Osteocyte (in vitro differentiated cells): ENCODE results near the gene TBC1D22B. TPM values are rescaled to one million over a fixed set of nuclear protein-coding genes. Genes with fewer than 3 reads are reported as not detected.

ENCODE experiments used
- DNase-seq: peaks from one replicate; pipeline ENCODE4 v3.0.0; 2021; ENCODE audit warnings: mixed read lengths; ENCODE audit not compliant: unreplicated experiment; ENCODE audit errors: extremely low spot score
- H3K27ac Mint-ChIP-seq: one replicate; pipeline ENCODE4 v1.8.0; 2021; ENCODE audit warnings: mild to moderate bottlenecking, mixed read lengths; ENCODE audit not compliant: unreplicated experiment
- H3K27me3 Mint-ChIP-seq: one replicate; pipeline ENCODE4 v1.8.0; 2021; ENCODE audit warnings: mixed read lengths; ENCODE audit not compliant: unreplicated experiment
- H3K36me3 Mint-ChIP-seq: one replicate; pipeline ENCODE4 v1.8.0; 2021; ENCODE audit warnings: mixed read lengths; ENCODE audit not compliant: unreplicated experiment
- H3K4me1 Mint-ChIP-seq: one replicate; pipeline ENCODE4 v1.8.0; 2021; ENCODE audit warnings: mixed read lengths; ENCODE audit not compliant: unreplicated experiment
- H3K4me3 Mint-ChIP-seq: one replicate; pipeline ENCODE4 v1.8.0; 2021; ENCODE audit warnings: mild to moderate bottlenecking, moderate library complexity, mixed read lengths; ENCODE audit not compliant: unreplicated experiment
- H3K9me3 Mint-ChIP-seq: one replicate; pipeline ENCODE4 v1.8.0; 2021; ENCODE audit warnings: mixed read lengths; ENCODE audit not compliant: unreplicated experiment
- CTCF ChIP-seq: fragments of 200-600 bp; sonication (generic); IDR thresholded peaks from 2 replicates; pipeline ENCODE4 v1.5.0; 2021; ENCODE audit warnings: antibody characterized with exemption, mild to moderate bottlenecking, moderate library complexity
- total RNA-seq: library from RNA; stranded (reverse); gene quantifications from 2 replicates; pipeline ENCODE4 v1.2.1, GENCODE V29; 2021

TBC1D22B gene
- total RNA-seq, 1 donor from 2014 or later, result 13.8 TPM

GRCh38 chr6:37315157-37315515, 57.6 kb downstream of the TBC1D22B start:
- Mint-ChIP-seq H3K36me3 (peaks cover 25% of the 10 kb centered on the region), H3K27ac (no peak overlapping the region), H3K4me1 (peaks cover 7% of the 10 kb centered on the region), H3K4me3 (no peak overlapping the region), H3K9me3 (no peaks in the 10 kb centered on the region), H3K27me3 (no peaks in the 10 kb centered on the region)
- no peak for DNase-seq
- no peak for TF ChIP-seq CTCF

GRCh38 chr6:37316071-37316470, 58.5 kb downstream of the TBC1D22B start:
- no peak overlapping the region for H3K27ac Mint-ChIP-seq
- H3K27me3 Mint-ChIP-seq, result no peaks in the 10 kb centered on the region
- H3K4me3 Mint-ChIP-seq, result no peak overlapping the region
- H3K4me1 Mint-ChIP-seq, result peaks cover 16% of the 10 kb centered on the region
- DNase-seq, result no peak
- peaks cover 23% of the 10 kb centered on the region for H3K36me3 Mint-ChIP-seq
- no peak for TF ChIP-seq CTCF
- H3K9me3 Mint-ChIP-seq, result no peaks in the 10 kb centered on the region

- Mint-ChIP-seq H3K27me3 (no peaks in the 10 kb centered on the region), H3K4me3 (no peak overlapping the region), H3K4me1 (peaks cover 22% of the 10 kb centered on the region), H3K9me3 (no peaks in the 10 kb centered on the region), H3K36me3 (peaks cover 29% of the 10 kb centered on the region), H3K27ac (no peak overlapping the region)
- TF ChIP-seq CTCF, result no peak
- no peak for DNase-seq
Measured at GRCh38 chr6:37317312-37318038, 59.9 kb downstream of the TBC1D22B start.

- no peak for DNase-seq
- peaks cover 23% of the 10 kb centered on the region for H3K36me3 Mint-ChIP-seq
- no peak overlapping the region for H3K4me3 Mint-ChIP-seq
- H3K4me1 Mint-ChIP-seq, result peaks cover 38% of the 10 kb centered on the region
- H3K9me3 Mint-ChIP-seq, result no peaks in the 10 kb centered on the region
- no peak for TF ChIP-seq CTCF
- no peaks in the 10 kb centered on the region for H3K27me3 Mint-ChIP-seq
- H3K27ac Mint-ChIP-seq, result no peak overlapping the region
Measured at GRCh38 chr6:37319156-37319555, 61.6 kb downstream of the TBC1D22B start.

GRCh38 chr6:37319856-37320480, 62.4 kb downstream of the TBC1D22B start:
- Mint-ChIP-seq H3K4me1 (peaks cover 40% of the 10 kb centered on the region), H3K36me3 (peaks cover 19% of the 10 kb centered on the region), H3K9me3 (no peaks in the 10 kb centered on the region), H3K27me3 (no peaks in the 10 kb centered on the region), H3K4me3 (no peak overlapping the region), H3K27ac (peak overlapping the region; percentile 82)
- no peak for TF ChIP-seq CTCF
- DNase-seq, result no peak
